OCI-LY7 (cell line): ENCODE data around the gene TACR2. TPM values are rescaled to one million over a fixed set of nuclear protein-coding genes. Genes with fewer than 3 reads are reported as not detected.

ENCODE experiments used
- BruUV-seq: library from RNA; stranded (reverse); fragments of 400-500 nt; replicated peaks from 2 replicates; lab custom pipeline; 2021; lab: Mats Ljungman, UMichigan
- CTCF ChIA-PET: fragments of 300-600 bp; sonication (Branson Sonifier 250); formaldehyde crosslinking; loops from one replicate; lab custom pipeline; 2022; ENCODE audit warnings: antibody characterized with exemption; ENCODE audit not compliant: unreplicated experiment; lab: Charles Lee
- POLR2A ChIA-PET: fragments of 300-600 bp; sonication (Branson Sonifier 250); formaldehyde crosslinking; loops from one replicate; lab custom pipeline; 2022; ENCODE audit warnings: antibody characterized with exemption; lab: Charles Lee
- DNase-seq: peaks from one replicate; pipeline ENCODE4 v3.0.0-alpha.2; 2015; ENCODE audit warnings: low spot score
- H2AFZ ChIP-seq: fragments of 200-600 bp; sonication (generic), shearing (Covaris generic); 2 replicates; pipeline ENCODE4 v1.6.1; 2014; ENCODE audit warnings: mild to moderate bottlenecking, antibody characterized with exemption, low read length, moderate library complexity
- H3K27ac ChIP-seq: fragments of 200-600 bp; sonication (generic); 2 replicates; pipeline ENCODE4 v1.5.1; 2014; ENCODE audit warnings: mixed run types, low read depth, mild to moderate bottlenecking, moderate library complexity, low read length, inconsistent platforms; ENCODE audit not compliant: poor library complexity, severe bottlenecking
- H3K36me3 ChIP-seq: fragments of 200-600 bp; sonication (generic); 2 replicates; pipeline ENCODE4 v1.6.1; 2014; ENCODE audit warnings: mild to moderate bottlenecking, antibody characterized with exemption, low read length, moderate library complexity, mixed read lengths; ENCODE audit not compliant: insufficient read depth
- H3K4me1 ChIP-seq: fragments of 200-600 bp; sonication (generic); 2 replicates; pipeline ENCODE4 v1.5.1; 2014; ENCODE audit warnings: mild to moderate bottlenecking, low read length; ENCODE audit not compliant: insufficient read depth, poor library complexity, severe bottlenecking
- H3K4me2 ChIP-seq: fragments of 200-600 bp; sonication (generic); 2 replicates; pipeline ENCODE4 v1.6.1; 2014; ENCODE audit warnings: mild to moderate bottlenecking, low read length
- H3K4me3 ChIP-seq: fragments of 200-600 bp; sonication (generic); 2 replicates; pipeline ENCODE4 v1.5.1; 2014; ENCODE audit warnings: mild to moderate bottlenecking, low read depth, low read length; ENCODE audit not compliant: poor library complexity, severe bottlenecking
- H3K79me2 ChIP-seq: fragments of 200-600 bp; sonication (generic); 2 replicates; pipeline ENCODE4 v1.6.1; 2016; ENCODE audit warnings: low read depth, mild to moderate bottlenecking, low read length, moderate library complexity, mixed read lengths; ENCODE audit not compliant: insufficient read depth
- H3K9me2 ChIP-seq: fragments of 200-600 bp; sonication (generic); 2 replicates; pipeline ENCODE4 v1.6.1; 2016; ENCODE audit warnings: mild to moderate bottlenecking, low read length, mixed read lengths; ENCODE audit not compliant: insufficient read depth
- H3K9me3 ChIP-seq: fragments of 200-600 bp; sonication (generic); 2 replicates; pipeline ENCODE4 v1.6.1; 2014; ENCODE audit warnings: mild to moderate bottlenecking, mixed run types, low read length, mixed read lengths
- H4K20me1 ChIP-seq: fragments of 200-600 bp; sonication (generic); 2 replicates; pipeline ENCODE4 v1.6.1; 2014; ENCODE audit warnings: mild to moderate bottlenecking, antibody characterized with exemption, low read length, moderate library complexity, mixed read lengths; ENCODE audit not compliant: insufficient read depth
- CTCF ChIP-seq: fragments of 200-600 bp; sonication (generic); conservative IDR thresholded peaks from 2 replicates; pipeline ENCODE4 v1.5.1; 2014; ENCODE audit warnings: mild to moderate bottlenecking, antibody characterized with exemption, low read length, moderate library complexity, mixed read lengths
- EZH2phosphoT487 ChIP-seq: fragments of 200-600 bp; sonication (generic); IDR thresholded peaks from 2 replicates; pipeline ENCODE4 v1.6.1; 2018; ENCODE audit warnings: low read depth, borderline replicate concordance, mild to moderate bottlenecking, mixed run types, antibody characterized with exemption, low read length, moderate library complexity, mixed read lengths
- intact Hi-C: fragments of 100-400 bp; cut with micrococcal nuclease; formaldehyde crosslinking; loops from one replicate; pipeline ENCODE4 v1.10.0; 2022; ENCODE audit not compliant: unreplicated experiment
- total RNA-seq, 2 experiments: library from RNA; depleted of rRNA in 1 of 2; stranded (reverse); fragments of >200 nt in 1 of 2; shearing (Covaris generic) in 1 of 2; gene quantifications; 2 replicates each; pipeline ENCODE4 v1.2.3, GENCODE V29; 2014 to 2022

TACR2 gene
- total RNA-seq, 2 experiments from 2014 or later: not detected

DNA sequence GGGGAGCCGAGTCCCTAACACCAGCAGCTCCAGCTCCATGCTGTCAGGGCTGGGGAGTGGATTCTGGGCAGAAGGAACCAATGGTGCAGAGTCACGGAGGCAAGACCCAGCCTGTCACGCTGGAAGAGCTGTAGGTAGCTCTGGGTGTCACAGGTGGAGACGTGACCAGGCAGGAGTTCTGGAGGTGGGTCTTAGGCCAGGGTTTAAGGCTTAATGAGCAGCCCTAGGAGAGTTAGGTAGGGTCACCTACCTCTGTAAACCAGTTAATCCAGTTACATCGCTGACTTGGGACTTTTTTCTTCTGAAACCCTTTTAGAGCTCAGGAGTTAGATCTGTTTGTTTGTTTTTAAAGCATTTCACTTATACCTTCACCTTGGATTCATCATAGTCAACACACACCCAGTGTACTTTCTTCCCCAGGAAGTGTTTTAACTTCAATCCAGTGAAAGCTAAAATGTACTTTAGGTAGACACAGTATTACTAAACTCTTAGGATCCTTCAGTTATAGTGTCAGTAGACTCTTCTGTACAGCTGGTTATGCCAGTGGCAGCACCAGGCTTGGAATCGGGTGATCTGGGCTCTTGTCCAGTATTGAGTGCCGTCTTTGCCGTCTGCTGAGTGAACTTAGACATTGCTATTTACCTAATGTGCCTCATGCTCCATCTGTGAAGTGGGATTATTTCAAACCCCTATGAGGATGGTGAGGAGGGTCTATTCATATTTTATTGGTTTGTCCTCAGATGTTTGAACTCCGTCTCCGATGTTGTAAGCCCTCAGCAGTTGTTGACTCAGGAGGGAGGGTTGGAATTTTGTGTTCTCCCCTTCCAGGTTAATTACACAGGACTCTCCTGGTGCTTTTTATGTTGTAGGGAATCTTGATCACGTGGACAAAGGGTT is 31.0 kb downstream of the TACR2 start:
- BruUV-seq: no TSS peak
- intact Hi-C loops: no loop called here

DNA sequence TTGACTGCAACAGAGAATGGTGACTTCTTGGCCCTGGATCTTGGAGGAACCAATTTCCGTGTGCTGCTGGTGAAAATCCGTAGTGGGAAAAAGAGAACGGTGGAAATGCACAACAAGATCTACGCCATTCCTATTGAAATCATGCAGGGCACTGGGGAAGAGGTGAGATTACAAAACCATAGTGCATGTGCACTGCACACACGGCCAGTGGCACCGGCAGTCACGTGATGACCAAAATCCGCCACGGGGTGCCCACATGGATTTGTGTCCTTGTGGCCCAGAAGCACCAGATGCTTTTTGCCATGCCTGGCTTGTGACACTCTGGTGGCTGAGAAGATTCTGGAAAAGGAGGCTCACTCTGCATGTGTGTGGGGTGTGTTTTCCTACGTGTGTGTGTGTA is 32.4 kb downstream of the TACR2 start:
- BruUV-seq: no TSS peak
- no peak for DNase-seq
- no peaks in the 10 kb centered on the region for H4K20me1 ChIP-seq
- peaks cover 9% of the 10 kb centered on the region; the same call in 1 of the 2 replicates for H3K36me3 ChIP-seq
- H3K79me2 ChIP-seq: no peaks in the 10 kb centered on the region
- H3K27ac ChIP-seq: no peak overlapping the region
- no peak overlapping the region for H3K4me3 ChIP-seq
- intact Hi-C loops: no loop called here
- H3K4me2 ChIP-seq: no peak overlapping the region
- no peaks in the 10 kb centered on the region for H3K4me1 ChIP-seq
- no peak overlapping the region for H2AFZ ChIP-seq
- no peaks in the 10 kb centered on the region for H3K9me2 ChIP-seq
- H3K9me3 ChIP-seq: no peaks in the 10 kb centered on the region
- ChIA-PET CTCF (no interaction called here), POLR2A (interaction anchor here (0.6 kb wide), 1 partner anchor 102 kb away, joined by 3 read pairs; no protein-coding TSS in a partner anchor)
- TF ChIP-seq CTCF (no peak), EZH2phosphoT487 (no peak)

More for the DNA sequence above, 31.0 kb downstream of the TACR2 start:
- Histone ChIP-seq H3K27ac (no peak overlapping the region), H3K4me3 (no peak overlapping the region), H3K4me1 (peaks cover 8% of the 10 kb centered on the region), H3K36me3 (peaks cover 5% of the 10 kb centered on the region; the same call in 1 of the 2 replicates), H2AFZ (no peak overlapping the region), H4K20me1 (no peaks in the 10 kb centered on the region), H3K9me3 (no peaks in the 10 kb centered on the region), H3K79me2 (no peaks in the 10 kb centered on the region), H3K4me2 (no peak overlapping the region), H3K9me2 (no peaks in the 10 kb centered on the region)
- no peak for DNase-seq
- POLR2A ChIA-PET: no interaction called here
- TF ChIP-seq EZH2phosphoT487 (no peak), CTCF (no peak)
- CTCF ChIA-PET: no interaction called here

DNA sequence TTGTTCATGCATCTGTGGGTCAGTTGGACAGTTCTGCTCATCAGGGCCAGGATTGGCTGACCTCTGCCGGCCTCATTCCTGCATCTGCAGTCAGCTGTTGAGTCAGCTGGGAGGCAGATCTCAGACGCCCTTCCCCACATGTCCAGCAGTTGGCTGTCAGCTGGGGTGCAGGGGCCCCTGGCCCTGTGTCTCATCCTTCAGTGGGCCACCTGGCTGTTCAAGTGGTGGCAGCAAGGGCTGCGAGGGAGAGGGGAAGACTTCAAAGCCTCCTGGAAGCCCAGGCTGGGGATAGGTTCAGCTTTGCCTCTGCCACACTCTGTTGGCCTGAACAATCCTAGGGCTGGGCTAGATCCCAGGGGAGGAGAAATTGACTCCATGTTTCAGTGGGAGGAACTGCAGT is 33.2 kb downstream of the TACR2 start:
- no peak for DNase-seq
- no peak overlapping the region for H3K4me3 ChIP-seq
- intact Hi-C loops: no loop called here
- no peak overlapping the region for H3K27ac ChIP-seq
- no peaks in the 10 kb centered on the region for H3K4me1 ChIP-seq
- POLR2A ChIA-PET: interaction anchor here (0.6 kb wide), 1 partner anchor 145 kb away, joined by 3 read pairs; no protein-coding TSS in a partner anchor
- no peaks in the 10 kb centered on the region for H3K9me3 ChIP-seq
- H4K20me1 ChIP-seq: no peaks in the 10 kb centered on the region
- no peaks in the 10 kb centered on the region for H3K9me2 ChIP-seq
- no peak overlapping the region for H2AFZ ChIP-seq
- BruUV-seq: no TSS peak
- CTCF ChIA-PET: no interaction called here
- H3K36me3 ChIP-seq: 0 out of 2 replicates have a peak, but pooled peaks cover 4% of the 10 kb centered on the region
- no peaks in the 10 kb centered on the region for H3K79me2 ChIP-seq
- no peak overlapping the region for H3K4me2 ChIP-seq
- no peak for TF ChIP-seq EZH2phosphoT487
- TF ChIP-seq CTCF: no peak
